NCI-H146 (cell line): Measurements from ENCODE around the gene TMEM131.
A peak's percentile ranks its signal among the peaks of the same experiment; 100 is the strongest.

Experiments
- DNase-seq: peaks from one replicate; lab custom pipeline; 2025; lab: John Stamatoyannopoulos, UW

Gene TMEM131

DNA sequence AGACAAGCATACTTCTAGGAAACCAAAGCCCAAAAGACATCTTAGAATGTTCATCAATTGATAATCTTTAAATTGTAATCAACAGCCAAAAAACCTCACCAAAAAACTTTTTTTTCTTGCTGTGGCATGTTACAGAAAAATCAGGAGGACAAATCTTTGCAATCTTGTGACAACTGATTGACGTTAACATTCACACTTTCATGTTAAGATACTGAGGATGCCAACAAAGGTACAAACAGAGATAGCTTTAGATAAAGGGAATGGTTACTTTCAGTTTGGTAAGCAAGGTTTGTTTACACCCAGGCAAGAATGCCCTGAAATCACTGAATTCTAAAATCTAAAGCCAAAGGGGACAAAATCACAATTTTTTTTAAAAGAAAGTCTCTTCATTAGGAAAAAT is 190.0 kb downstream of the TMEM131 start:
- DNase-seq: no peak

DNA sequence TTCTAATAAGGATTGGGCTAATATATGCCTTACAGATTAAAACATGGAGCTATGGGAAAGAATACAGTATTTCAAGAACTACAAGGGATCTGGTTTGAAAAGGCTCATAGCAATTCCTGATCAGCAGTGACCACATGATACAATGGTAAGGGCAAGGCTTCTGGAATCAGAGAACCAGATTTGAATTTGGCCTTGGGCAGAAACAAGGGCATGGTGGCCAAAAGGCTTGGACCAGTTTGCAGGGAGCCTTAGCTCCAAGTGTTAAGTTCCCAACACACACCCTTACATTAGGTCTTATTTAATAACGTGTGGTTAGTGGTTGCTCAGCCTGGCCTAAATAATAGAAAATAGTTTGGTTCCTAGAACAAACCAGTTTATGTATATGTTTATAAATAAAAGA is 194.7 kb downstream of the TMEM131 start:
- no peak for DNase-seq

DNA sequence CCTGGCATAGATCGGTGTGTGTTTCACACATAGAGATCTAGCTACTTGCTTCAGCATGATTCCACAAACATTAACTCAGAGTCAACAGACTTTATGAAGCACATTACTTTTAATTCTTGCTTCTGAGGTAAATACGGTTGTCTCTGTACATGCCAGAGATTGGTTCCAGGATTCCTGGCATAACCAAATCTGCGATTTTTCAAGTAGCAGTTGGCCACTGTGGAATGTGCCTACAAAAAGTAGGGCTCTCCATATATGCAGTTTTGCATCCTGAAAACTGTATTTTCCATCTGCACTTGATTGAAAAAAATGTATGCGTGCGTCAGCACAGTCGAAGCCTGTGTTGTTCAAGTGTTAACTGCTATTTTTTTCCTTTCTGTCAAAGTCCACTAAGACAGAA is 197.3 kb downstream of the TMEM131 start:
- no peak for DNase-seq

DNA sequence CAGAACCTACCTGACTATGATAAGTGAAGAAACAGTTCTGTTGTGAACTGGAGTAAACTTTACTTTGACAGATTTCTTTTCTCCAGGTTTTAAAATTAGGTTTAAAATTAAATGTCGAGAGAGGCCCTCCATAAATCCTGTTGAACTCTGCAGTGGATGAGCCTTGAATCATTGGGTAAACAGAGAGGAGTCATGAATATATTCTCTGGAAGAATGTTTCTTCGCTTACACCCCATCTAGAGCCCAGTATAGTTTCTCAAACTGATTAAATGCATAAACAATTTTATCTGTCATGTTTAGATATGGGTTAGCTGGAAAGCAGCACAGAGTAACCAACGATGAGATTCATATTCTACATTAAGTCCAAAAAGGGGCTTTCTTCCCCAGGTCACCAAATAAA is 198.4 kb downstream of the TMEM131 start:
- DNase-seq: no peak

DNA sequence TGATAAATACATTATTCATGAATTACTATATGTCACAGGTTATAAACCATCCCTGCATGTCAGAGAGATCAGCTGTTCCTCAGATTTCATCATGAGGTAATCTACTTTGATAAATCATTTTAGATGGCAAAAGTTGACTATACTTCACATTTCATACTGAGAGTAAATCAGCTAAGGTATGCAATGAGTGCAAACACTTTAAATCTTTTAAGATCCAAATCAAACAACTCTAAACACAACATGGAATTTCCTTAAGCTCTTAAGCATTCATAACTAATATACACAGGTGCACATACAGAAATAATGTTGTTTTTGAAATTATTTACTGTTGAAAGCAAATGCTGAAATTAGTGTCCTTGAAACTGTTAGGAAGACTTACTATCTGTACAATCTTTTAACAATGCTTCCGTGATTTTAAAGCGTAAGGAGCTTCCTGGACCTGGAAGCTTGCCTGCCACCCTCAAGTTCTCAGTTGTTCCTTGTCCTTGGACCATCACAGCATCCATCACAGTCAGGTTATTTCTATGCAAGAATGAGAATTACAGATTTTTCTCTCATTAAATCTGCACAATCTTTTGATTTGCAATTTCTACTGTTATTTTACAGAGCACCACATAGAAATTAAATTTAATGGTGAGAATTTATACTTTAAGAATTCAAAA is 199.2 kb downstream of the TMEM131 start:
- DNase-seq: no peak

DNA sequence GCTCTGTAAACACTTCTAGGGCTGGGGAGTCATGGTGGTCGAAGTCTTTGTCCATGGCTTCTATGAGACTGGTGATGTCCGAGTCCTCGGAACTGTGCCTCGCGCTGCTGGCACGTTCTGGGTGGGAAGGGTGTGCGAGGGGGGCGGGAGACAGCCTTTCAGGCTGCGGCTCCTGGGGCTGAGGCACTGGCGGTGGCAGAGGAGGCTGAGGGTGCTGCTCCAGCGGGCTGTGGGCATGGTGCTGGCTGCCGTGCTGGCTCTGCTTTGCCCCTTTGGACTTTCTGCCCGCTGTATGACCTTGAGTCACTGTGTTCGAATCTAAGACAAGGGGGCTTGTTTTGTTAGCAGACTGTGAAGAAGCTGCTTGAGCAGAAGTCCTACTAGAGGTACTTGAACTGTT is 203.3 kb downstream of the TMEM131 start:
- no peak for DNase-seq

GRCh38 chr2:97788986-97789644 is 206.6 kb downstream of the TMEM131 start:
- no peak for DNase-seq

GRCh38 chr2:97785818-97786217 is 209.9 kb downstream of the TMEM131 start:
- DNase-seq: no peak

DNA sequence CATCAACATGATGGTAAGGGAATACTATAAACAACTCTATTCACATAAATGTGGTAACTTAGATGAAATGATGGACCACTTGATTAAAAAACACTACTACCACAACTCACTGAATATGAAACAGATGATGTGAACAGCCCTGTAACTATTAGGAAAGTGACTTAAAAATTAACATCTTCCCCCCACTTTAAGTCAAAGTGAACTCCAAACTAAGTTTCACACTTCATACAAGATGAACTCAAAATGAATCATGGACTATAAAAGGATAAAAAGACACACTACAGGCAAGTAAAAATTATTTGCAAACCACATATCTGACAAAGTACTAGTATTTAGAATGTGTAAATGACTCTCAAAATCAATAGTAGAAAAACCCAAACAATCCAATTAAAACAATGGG is 210.8 kb downstream of the TMEM131 start:
- DNase-seq: no peak

DNA sequence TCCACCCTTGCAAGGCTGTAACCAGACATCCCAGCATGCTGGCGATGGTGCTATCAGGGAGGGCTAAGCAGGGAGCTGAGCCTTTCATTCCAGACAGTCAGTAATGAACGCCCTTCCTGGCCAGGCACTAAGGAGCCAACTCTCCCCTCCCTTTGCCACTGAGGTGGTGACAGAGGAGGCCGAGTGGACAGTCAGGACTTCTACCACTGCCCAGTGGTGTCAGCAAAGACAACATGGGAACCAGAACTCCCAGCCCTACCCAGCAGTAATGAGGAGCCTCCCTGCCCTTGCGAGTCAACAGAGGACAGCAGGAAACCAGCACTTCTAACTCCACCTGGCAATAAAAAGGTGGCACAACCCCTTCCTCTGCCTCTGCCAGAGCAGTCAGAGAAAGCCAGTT is 213.8 kb downstream of the TMEM131 start:
- DNase-seq: peak; percentile 45

GRCh38 chr2:97779141-97779540 is 216.6 kb downstream of the TMEM131 start:
- no peak for DNase-seq

DNA sequence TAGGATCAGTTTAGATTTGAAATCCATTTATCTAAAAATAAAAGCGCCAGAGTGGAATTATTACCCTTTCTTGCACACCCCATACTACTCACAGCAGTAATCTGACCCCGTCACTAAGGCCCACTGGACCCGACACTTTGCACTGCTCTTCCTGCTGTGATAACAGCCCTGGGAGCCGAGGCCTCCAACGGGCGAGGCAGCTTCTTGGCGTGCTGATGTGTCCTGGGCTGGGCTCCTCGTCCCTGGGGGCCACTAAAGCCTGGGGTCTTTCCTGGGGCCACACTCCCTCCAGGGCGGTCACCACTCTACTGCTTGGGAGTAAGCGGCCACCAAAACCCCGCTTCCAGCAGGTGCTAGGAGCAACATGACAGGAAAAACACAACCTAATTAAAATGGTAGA is 220.7 kb downstream of the TMEM131 start:
- no peak for DNase-seq

- DNase-seq: no peak
Measured at GRCh38 chr2:97774425-97774824, 221.3 kb downstream of the TMEM131 start.

DNA sequence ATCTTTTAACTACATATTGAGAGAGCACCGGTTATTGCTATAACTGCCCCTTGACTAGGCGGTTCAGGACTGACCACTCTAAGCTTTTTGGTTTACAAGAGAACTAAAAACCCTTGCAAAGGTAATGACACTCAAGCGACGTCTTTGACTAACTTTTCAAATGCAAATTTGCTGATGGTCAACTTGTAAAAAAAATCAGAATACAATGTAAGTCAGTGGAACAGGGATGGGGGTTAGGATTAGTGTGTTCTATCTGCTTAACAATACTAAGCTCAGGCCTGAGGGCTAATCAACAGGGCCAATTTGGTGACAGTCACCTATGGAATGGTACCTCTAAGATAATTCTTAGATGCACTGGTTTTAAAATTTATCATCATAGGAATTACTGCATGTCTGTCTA is 225.3 kb downstream of the TMEM131 start:
- DNase-seq: no peak

DNA sequence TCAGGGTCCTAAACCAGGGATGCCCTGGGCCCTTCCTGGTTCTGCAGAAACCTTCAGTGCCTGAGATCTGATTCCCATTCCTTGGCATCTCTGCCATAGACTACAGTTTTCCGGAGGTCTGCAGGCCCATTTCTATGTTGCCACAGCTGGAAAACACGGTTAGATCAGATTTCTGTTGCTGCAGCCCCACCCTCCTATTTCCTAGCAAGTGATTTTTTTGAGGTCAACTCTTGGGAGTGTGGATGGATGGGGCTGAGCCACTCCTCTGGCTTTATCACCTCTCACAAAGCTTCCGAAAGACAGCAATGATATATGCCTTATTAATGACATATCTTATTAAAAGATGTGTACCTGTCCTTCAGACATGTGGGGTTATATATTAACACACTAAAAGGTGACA is 226.0 kb downstream of the TMEM131 start:
- no peak for DNase-seq

DNA sequence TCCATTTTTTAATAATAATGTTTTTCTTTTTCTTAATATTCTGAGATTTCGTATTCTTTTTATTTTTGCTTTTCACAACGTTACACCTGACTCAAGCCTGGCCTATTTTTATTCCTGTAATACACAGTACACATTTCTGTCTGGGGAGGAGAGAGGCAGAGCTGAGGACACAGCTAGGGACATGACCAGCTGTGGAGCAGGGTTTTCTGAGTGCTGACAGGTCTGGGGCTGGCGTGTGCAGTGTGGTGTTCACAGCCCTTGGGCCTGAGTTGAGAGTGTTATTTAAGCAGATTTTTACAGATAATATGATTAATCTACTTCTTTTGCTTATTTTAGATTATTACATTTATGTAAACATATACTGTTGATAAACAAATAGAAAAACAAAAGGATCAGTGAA is 226.4 kb downstream of the TMEM131 start:
- no peak for DNase-seq

DNA sequence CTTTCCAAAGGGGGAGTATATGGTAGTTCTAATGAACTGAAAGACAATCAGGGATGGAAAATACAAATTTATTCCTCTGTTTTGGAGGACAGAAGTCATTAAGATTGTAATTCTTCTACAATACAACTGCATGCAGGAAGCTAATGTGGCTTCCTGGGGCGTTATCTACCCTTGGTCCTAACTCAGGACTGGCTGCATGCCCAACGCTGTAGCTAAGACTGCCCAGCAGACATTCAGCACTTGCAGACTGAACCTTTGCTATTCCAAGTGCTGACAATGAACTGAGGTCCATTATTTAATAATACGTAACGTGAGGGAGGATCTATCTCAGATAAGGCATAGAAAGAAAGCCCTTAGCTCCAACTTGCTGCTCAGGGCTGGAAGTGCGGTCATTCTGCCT is 229.2 kb downstream of the TMEM131 start:
- no peak for DNase-seq

GRCh38 chr2:97765933-97766332 is 229.8 kb downstream of the TMEM131 start:
- no peak for DNase-seq

- no peak for DNase-seq
Measured at GRCh38 chr2:97764559-97765263, 231.0 kb downstream of the TMEM131 start.

GRCh38 chr2:97763176-97763845 is 232.4 kb downstream of the TMEM131 start:
- DNase-seq: no peak

DNA sequence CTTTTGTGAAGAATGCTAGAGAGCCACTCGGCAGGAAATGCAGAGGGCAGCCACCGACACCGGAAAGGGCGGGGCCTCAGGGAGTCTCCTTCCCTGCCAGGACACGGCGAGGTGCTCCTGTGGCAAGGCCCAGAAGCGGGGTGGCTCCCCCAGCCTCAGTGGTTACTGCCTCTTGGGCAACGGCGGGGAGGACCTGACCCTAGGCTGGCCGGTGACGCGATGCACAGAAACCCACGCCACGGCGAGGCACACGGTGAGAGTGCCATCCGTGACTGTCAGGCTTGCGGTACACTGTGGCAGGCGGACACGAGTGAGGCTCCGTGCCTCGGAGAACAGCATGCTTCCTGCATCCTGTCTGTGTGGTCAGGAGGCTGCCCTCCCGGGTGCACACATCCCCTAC is 234.6 kb downstream of the TMEM131 start:
- no peak for DNase-seq

GRCh38 chr2:97760480-97761049 is 235.2 kb downstream of the TMEM131 start:
- DNase-seq: no peak
